HTERT RPE-1 (cell line): Measurements from ENCODE around the gene KRTAP4-16.
"Not testable (repeated sequence)": the region's sequence is repeated elsewhere in the genome, so short reads cannot be mapped to it uniquely, and the experiment has no call there.

Experiments
- in situ Hi-C: fragments of 300-500 bp; cut with MboI; formaldehyde crosslinking; loops from 4 replicates; pipeline ENCODE4 v1.14.3; 2020; ENCODE audit warnings: low sequenced_read_pairs

Gene KRTAP4-16

DNA sequence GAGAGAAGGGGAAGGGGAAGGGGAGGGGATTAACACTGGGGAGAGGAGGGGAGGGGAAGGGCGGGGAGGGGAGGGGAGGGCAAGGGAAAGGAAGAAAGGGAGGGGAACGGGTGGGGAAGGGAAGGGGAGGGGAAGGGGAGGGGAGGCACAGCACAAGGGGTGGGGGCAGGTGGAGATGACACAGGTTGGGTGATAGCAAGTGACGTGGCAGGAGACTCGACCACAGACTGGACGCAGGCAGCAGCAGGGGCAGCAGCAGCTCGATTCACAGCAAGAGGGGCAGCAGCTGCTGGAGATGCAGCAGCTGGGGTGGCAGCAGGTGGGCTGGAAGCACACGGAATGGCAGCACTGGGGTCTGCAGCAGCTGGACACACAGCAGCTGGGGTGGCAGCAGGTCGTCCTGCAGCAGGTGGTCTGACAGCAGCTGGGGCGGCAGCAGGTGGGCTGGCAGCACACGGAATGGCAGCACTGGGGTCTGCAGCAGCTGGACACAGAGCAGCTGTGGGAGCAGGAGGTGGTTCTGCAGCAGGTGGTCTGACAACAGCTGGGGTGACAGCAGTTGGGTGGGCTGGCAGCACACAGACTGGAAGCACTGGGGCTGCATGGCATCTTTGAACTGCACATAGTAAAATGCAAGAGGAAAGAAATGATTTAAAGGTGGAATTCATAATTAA lies at the start of gene KRTAP4-16:
Gene KRTAP4-16, minus strand, starts transcription at position 624 of the 674 bp plus-strand sequence. Its CDS starts 0 bp downstream, at position 624.
- in situ Hi-C loops, result no loop called here

DNA sequence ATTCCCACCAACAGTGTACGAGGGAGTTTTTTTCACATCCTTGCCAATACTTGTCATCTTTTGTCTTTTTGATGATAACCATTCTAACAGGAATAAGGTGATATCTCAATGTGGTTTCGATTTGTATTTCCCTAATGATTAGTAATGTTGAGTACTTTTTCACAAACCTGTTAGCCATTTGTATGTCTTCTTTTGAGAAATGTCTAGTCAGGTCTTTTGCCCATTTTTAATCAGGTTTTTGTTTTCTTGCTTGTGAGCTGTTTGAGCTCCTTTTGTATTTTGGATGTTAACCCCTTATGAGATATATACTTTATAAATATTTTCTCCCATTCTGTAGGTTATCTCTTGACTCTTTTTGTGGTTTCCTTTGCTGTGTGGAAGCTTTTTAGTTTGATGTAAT lies 49.5 kb upstream of the KRTAP4-16 start:
- in situ Hi-C loops, result no loop called here

DNA sequence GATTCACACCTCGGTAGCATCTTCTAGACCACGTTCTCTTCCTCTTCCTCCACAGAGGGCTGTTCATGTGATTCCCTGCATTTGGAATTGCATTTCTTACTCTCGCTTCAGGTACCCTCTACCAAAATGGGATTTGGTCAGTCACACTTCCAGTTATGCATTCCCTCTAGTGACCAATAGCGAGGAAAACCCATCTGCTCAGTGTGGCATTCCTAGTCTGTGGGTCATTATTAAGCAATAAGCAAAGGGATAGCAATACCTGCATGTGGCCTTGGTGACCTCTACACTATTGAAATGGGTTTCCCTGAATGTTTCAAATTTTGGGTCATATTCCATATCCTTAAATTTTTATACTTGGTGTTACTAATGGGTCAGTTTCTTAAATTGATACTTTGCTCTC lies 48.0 kb upstream of the KRTAP4-16 start:
- in situ Hi-C loops, result no loop called here

DNA sequence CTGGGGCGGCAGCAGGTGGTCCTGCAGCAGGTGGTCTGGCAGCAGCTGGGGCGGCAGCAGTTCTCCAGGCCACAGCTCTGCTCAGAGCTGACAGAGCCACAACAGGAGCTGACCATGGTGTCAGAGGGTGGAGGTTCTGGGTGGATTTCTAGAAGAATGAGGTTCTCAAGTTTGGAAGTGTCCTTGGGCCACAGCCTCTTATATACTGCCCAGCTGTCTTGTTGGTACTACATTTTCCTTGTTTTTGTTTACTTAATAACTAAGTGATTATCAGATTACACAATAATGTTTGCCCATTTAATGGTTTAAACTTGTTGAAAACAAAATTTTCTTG lies 47.6 kb upstream of the KRTAP4-16 start, which contains the start of gene KRTAP4-5:
Gene KRTAP4-5, minus strand, starts transcription at position 174 of the 334 bp plus-strand sequence. Its CDS starts 58 bp downstream, at position 116.
- in situ Hi-C loops, result no loop called here

DNA sequence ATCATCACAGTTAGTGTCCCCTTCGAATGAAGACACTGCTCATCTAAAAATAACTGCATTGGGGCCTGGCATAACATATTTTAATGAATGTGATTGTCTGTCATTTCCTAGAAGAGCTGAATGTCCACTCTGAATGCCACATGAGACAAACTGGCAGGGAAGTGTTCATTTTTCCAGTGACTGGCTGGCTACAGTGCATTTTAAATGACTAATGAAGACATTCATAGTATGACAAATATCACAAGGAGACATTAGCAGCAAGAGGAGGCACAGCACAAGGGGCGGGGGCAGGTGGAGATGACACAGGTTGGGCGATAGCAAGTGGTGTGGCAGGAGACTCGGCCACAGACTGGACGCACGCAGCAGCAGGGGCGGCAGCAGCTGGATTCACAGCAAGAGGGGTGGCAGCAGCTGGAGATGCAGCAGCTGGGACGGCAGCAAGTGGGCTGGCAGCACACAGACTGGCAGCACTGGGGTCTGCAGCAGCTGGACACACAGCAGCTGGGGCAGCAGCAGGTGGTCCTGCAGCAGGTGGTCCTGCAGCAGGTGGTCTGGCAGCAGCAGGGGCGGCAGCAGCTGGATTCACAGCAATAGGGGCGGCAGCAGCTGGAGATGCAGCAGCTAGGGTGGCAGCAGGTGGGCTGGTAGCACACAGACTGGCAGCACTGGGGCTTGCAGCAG lies 47.1 kb upstream of the KRTAP4-16 start:
- in situ Hi-C loops, result not testable (repeated sequence)

DNA sequence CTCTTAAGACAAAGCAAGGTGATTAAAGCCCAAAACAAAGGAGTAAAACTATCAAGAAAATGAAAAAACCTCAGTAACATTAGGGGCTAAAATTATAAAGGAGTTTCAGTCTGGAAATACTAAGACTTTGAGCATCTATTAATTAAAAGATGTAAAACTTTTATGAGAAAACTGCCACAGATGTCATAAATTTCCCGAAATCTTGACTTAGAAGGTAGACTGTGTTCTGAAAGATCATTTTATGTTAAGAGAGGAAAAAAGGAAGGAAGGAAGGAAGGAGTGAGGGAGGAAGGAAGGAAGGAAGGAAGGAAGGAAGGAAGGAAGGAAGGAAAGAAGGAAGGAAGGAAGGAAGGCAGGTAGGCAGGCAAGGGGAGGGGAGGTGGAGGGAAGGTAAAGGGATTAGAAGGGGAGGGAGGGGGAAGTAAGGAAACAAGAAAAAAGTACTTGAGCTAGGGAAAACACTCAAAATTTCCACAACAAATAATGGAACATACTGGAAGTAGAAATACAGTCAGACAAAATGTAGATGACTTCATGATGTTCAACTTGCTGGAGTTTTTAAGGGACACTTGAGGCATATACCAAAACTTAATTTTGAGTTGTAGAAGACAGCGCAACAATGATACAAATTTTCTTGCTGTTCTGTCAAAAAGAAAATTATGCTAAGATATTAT lies 45.7 kb upstream of the KRTAP4-16 start:
- in situ Hi-C loops, result no loop called here

DNA sequence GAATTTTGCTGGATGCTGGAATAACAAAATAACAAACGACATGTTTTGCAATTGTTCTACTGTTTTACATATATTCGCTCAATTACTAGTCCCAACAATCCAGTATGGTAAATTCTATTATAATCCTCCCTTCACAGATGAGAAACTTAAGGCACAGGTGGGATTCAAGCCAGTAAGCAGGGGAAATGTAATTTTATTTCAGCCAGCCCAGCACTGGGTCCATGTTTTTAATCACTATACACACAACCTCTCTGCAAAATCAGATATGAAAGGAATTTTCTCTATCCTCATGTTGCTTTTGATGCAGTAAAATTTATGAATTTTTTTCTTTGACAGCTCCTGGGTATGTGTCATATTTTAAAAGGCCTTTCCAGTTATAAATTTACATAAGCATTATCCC lies 43.3 kb upstream of the KRTAP4-16 start:
- in situ Hi-C loops, result no loop called here

DNA sequence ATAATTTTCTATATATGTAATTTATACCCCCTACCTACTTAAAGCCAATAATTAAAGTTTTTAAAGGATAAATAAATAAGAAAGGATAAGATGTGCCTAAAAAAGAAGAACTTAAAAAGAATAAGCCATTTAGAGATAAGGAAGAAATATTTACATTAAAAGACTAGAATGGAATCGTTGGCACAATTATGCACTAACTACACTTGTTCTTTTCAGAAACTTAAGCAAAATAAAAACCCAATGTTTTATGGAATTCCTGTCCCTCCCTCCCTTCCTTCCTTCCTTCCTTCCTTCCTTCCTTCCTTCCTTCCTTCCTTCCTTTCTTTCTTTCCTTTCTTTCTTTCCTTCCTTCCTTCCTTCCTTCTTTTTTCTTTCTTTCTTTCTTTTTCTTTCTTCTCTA lies 42.8 kb upstream of the KRTAP4-16 start:
- in situ Hi-C loops, result no loop called here

DNA sequence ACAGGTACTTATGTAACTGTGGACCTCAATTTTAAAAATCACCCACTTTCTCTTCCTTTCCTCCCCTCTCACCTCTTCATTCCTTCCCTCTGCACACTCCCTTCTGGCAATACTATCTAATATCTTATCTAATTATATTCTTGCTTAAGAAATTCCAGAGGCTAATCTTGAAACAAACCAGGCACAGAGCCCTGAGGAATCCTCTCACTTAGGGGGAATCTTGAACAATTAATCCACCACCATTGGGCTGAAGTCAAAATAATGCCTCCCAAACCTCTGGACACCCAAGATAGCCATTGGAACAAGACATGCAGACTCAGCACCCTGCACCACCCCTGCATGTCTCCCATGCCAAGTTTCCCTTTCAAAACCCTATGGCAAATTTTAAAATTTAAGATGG lies 39.4 kb upstream of the KRTAP4-16 start:
- in situ Hi-C loops, result no loop called here

DNA sequence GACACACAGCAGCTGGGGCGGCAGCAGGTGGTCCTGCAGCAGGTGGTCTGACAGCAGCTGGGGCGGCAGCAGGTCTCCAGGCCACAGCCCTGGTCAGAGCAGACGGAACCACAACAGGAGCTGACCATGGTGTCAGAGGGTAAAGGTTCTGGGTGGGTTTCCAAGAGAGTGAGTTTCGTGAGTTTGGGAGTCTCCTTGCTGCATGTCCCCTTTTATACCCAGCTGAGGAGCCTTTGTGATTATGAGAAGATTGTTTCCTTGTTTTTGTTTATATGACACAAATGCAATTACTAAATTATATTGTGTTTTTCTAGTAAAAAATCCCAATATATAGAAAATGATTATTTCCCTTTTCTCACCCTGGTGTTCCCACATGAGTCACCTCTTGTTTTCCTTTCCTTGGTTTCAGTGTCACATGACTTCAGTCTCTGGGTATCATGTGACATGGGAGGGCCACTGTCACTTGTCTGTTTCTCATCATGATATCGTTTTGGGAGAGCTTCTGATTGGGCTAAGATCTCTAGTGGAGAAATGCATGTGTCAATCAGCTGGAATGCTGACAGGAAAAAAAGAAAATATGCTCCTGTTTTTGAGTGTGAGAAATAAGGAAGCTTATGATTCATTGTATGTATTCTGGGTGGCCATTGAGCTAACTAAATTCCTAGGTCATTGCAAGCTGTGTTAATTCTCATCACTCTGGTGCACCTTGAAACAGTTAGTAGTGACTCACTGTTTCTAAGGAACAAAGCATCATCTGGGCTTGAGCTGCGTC lies 38.5 kb upstream of the KRTAP4-16 start, which contains the start of gene KRTAP4-6:
Gene KRTAP4-6, minus strand, starts transcription at position 185 of the 772 bp plus-strand sequence. Its CDS starts 57 bp downstream, at position 128.
- in situ Hi-C loops, result no loop called here

DNA sequence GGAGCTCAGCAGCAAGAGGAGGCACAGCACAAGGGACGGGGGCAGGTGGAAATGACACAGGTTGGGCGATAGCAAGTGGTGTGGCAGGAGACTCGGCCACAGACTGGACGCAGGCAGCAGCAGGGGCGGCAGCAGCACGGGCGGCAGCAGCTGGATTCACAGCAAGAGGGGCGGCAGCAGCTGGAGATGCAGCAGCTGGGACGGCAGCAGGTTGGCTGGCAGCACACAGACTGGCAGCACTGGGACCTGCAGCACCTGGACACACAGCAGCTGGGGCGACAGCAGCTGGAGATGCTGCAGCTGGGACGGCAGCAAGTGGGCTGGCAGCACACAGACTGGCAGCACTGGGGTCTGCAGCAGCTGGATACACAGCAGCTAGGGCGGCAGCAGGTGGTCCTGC lies 37.9 kb upstream of the KRTAP4-16 start:
- in situ Hi-C loops, result not testable (repeated sequence)

DNA sequence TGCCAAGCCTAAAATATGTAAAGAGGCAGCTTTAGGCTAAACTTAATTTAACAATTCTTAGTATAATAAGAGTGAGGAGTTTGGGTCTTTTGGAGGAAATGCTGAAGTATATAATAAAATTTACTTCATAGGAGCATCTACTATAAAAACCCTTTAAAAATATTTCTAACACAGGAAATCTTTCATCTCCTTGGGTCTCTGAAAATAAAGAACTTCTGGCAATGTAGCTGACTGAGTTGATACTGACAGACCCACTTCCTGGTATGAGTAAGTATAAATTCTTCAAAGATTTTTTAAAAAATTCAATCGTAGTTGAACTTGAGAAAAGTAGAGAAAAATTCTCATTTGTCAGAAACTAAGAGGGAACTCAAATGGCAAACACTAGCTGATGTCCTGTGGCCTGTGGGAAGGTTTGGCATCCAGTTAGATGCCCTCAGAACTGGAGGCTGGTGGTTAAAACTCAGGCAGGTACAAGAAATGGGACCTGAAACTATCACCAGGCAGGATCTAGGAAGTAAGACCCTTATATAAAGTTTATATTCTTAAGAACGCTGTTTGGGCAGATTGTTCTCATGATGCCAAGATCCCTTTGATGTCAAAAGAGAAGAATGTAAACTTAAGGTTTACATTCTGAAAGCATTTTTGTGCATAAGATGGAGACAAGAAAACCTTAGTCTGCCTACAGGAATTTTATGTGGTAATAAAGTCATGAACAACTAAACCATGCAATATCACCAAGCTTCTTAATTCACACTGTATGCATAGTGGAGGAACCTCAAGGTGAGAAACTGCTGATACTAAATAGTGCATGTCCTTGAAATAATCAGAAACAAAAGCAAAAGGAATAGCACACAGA lies 32.1 kb upstream of the KRTAP4-16 start:
- in situ Hi-C loops, result no loop called here

DNA sequence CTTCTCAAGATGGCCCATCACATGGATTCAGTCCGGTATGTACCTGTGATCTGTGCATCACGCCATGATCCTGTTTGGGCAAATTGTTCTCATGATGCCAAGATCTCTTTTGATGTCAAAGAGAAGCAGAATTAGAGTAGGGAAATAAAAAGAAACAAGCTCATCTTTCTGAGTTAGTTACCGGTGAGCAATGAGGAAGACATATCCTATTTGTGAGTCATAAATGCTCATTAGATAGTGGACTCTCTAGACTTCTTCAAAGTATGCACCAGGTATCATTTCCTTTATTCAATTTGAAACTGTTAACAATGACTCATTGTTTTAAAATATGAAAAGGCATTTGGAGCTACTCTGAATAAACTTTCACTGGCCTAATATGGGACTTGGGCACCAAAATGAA lies 30.0 kb upstream of the KRTAP4-16 start:
- in situ Hi-C loops, result no loop called here

DNA sequence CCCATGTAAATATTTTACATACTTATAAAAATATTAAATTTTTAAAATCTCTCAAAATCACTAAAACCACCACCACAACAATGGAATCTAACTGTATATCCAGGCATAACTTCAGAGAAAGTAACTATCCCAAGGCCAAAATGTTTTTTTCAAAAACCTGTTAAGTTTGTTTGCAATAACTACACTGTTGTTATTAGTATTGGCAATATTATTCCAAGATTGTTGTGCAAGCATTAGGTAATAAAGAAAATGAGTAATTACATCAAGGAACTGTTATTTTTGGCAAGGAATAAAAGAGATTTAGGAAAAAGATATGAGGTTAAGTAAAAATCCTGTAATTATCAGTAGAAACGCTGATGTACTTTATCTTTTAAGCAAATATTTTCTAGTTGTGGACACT lies 25.4 kb upstream of the KRTAP4-16 start:
- in situ Hi-C loops, result no loop called here

DNA sequence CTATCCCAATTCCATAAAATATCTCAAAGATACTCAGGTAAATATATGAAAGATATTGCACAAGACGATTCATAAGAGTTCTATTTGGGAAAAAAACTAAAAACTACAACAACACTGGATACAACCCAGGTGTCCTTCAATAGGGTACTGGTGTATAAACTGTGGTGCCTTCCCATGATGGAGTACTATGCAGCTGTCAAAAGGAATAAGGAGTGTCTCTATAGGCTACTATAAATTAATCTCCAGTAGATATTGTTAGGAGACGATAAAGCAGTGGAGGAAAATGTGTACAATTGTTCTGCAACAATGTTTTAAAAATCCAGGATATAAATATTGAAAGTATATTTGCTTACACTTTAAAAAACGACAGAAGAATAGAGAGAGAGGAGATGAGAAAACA lies 24.4 kb upstream of the KRTAP4-16 start:
- in situ Hi-C loops, result no loop called here

DNA sequence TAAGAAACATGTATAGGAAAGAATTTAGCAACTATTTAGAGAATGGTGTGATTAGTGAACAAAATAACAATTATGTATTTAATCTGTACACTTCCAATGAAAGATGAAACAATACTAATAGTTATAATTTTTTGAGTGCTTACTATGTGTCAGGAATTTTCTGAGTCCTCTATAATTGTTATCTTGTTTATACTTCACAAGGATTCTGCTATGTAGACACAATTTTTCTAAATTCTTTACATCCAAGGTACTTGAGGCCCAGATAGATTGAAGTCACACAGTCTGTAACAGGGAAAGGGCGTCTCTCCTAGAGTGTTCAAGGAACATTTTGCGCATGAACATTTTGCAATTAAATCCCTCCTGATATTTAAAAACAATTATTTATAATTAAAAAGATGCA lies 23.1 kb upstream of the KRTAP4-16 start:
- in situ Hi-C loops, result no loop called here

DNA sequence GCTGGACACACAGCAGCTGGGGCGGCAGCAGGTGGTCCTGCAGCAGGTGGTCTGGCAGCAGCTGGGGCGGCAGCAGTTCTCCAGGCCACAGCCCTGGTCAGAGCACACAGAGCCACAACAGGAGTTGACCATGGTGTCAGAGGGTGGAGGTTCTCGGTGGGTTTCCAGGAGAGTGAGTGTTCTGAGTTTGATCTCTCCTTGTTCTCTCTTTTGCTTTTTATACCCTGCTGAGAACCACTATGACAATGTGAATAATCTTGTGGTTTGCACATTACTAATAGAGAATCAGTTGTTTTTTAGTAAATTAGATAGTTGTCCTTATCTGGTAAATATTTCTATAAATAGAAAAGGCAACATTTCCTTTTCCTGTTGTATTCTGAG lies 22.0 kb upstream of the KRTAP4-16 start, which contains the start of gene KRTAP4-12:
Gene KRTAP4-12, minus strand, starts transcription at position 192 of the 381 bp plus-strand sequence. Its CDS starts 60 bp downstream, at position 132.
- in situ Hi-C loops, result not testable (repeated sequence)

DNA sequence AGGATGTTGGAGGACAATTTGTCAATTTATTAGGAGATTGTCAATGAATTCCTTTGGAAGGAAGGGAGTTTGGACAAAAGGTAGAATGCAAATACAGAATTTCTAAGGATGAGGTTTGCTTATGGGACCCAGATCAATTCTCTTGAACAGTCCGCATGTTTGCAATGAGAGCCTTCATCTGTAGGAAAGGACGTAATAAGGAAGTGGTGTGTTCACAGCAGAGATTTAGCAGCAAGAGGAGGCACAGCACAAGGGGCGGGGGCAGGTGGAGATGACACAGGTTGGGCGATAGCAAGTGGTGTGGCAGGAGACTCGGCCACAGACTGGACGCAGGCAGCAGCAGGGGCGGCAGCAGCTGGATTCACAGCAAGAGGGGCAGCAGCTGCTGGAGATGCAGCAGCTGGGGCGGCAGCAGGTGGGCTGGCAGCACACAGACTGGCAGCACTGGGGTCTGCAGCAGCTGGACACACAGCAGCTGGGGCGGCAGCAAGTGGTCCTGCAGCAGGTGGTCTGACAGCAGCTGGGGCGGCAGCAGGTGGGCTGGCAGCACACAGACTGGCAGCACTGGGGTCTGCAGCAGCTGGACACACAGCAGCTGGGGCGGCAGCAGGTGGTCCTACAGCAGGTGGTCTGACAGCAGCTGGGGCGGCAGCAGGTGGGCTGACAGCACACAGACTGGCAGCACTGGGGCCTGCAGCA lies 21.4 kb upstream of the KRTAP4-16 start:
- in situ Hi-C loops, result not testable (repeated sequence)

DNA sequence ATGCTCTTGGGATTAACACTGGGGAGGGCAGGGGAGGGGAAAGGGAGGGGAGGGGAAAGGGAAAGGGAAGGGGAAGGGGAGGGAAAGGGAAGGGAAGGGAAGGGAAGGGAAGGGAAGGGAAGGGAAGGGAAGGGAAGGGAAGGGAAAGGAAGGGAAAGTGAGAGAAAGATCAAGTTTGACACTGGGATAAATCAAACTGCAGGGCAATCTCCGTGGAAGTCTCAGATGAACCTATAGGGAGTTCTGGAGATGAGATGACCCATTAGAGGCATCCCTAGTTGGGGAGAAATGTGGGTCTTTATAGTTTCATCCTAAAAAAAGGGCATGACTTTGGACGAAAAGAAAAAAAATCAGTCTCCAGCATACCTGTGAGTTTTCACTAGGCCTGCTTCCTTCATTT lies 19.7 kb upstream of the KRTAP4-16 start:
- in situ Hi-C loops, result no loop called here
